HCT116 (cell line): ENCODE data around the gene MYH6.

Source experiments
- CTCF ChIP-seq, 3 experiments: fragments of 200-600 bp in 1 of 3; sonication (generic) in 1 of 3; IDR thresholded peaks in 2 of 3; conservative IDR thresholded peaks in 1 of 3; 2 replicates each; pipeline ENCODE4 v1.5.1; 2012 to 2017; ENCODE audit warnings: low read depth in 2 of 3, low read length in 2 of 3, antibody characterized with exemption in 1 of 3, borderline replicate concordance in 1 of 3, control low read depth in 1 of 3, mild to moderate bottlenecking in 1 of 3, mixed read lengths in 1 of 3, mixed run types in 1 of 3, moderate library complexity in 1 of 3; ENCODE audit not compliant: insufficient read depth in 1 of 3
- EZH2 ChIP-seq: fragments of 200-600 bp; sonication (generic); IDR thresholded peaks from 2 replicates; pipeline ENCODE4 v1.6.1; 2017; ENCODE audit warnings: antibody characterized with exemption, mixed run types
- EZH2phosphoT487 ChIP-seq: fragments of 200-600 bp; IDR thresholded peaks from 2 replicates; pipeline ENCODE4 v1.6.1; 2018; ENCODE audit warnings: antibody characterized with exemption, borderline replicate concordance
- MAX ChIP-seq: IDR thresholded peaks from 2 replicates; pipeline ENCODE4 v1.6.1; 2012
- POLR2A ChIP-seq: IDR thresholded peaks from 2 replicates; pipeline ENCODE4 v1.7.0; 2011; ENCODE audit warnings: borderline replicate concordance; ENCODE audit not compliant: insufficient read depth, insufficient read length; ENCODE audit errors: extremely low read depth
- POLR2AphosphoS5 ChIP-seq: IDR thresholded peaks from 2 replicates; pipeline ENCODE4 v1.6.1; 2011; ENCODE audit warnings: mild to moderate bottlenecking, low read depth, low read length, moderate library complexity
- RAD21 ChIP-seq: IDR thresholded peaks from 2 replicates; pipeline ENCODE4 v1.6.1; 2012; ENCODE audit warnings: low read depth, mild to moderate bottlenecking
- REST ChIP-seq: IDR thresholded peaks from 2 replicates; pipeline ENCODE4 v1.6.1; 2012; ENCODE audit warnings: low read depth
- SRF ChIP-seq: IDR thresholded peaks from 2 replicates; pipeline ENCODE4 v1.6.1; 2012; ENCODE audit warnings: low read depth
- TCF7L2 ChIP-seq: IDR thresholded peaks from 2 replicates; pipeline ENCODE4 v1.7.0; 2011; ENCODE audit warnings: borderline replicate concordance, inconsistent platforms; ENCODE audit not compliant: insufficient read depth, insufficient read length; ENCODE audit errors: extremely low read depth
- YY1 ChIP-seq: IDR thresholded peaks from 2 replicates; pipeline ENCODE4 v1.6.1; 2011; ENCODE audit warnings: low read length, low read depth, moderate library complexity, mild to moderate bottlenecking; ENCODE audit not compliant: insufficient replicate concordance; ENCODE audit errors: extremely low read depth

- TF ChIP-seq SRF (no peak), CTCF (IDR thresholded peaks at IDR 0.05 in 2 of 3, conservative IDR thresholded peaks at IDR 0.05 in 1 of 3; ENCODE audit: borderline replicate concordance in 1 of 3, insufficient read depth in 1 of 3, low read depth in 2 of 3, low read length in 2 of 3) (no peak), TCF7L2 (no peak), YY1 (no peak), POLR2AphosphoS5 (no peak), MAX (no peak), EZH2phosphoT487 (no peak), POLR2A (no peak), RAD21 (no peak), EZH2 (no peak), REST (no peak)
Measured at GRCh38 chr14:23384364-23385080, 23.6 kb downstream of the MYH6 start.
